ENCODE results near the gene TUT1.

GRCh38 chr11:62572431-62572830, 18.9 kb downstream of the TUT1 start:
- no peak for TF ChIP-seq CTCF (IDR thresholded peaks at IDR 0.05)
- no peak for TF ChIP-seq POLR2A (IDR thresholded peaks at IDR 0.05)
